ENCODE data around the gene MSN.
"Not testable (repeated sequence)": the region's sequence is repeated elsewhere in the genome, so short reads cannot be mapped to it uniquely, and the experiment has no call there.

Gene MSN

GRCh38 chrX:65667503-65668376 lies at the start of gene MSN:
TSS of gene MSN (plus strand) at chrX:65667654. CDS start at chrX:65667842, 188 bp downstream.
- peak; percentile 63 for DNase-seq

GRCh38 chrX:65620096-65620705 lies 47.3 kb upstream of the MSN start:
- not testable (repeated sequence) for DNase-seq

GRCh38 chrX:65630771-65631170 lies 36.7 kb upstream of the MSN start:
- DNase-seq = no peak

GRCh38 chrX:65633826-65634225 lies 33.6 kb upstream of the MSN start:
- DNase-seq = no peak

GRCh38 chrX:65634732-65635131 lies 32.7 kb upstream of the MSN start:
- no peak for DNase-seq

- DNase-seq = no peak
Observed at GRCh38 chrX:65635378-65635777, 32.1 kb upstream of the MSN start.

- DNase-seq = no peak
Observed at GRCh38 chrX:65635822-65636221, 31.6 kb upstream of the MSN start.

GRCh38 chrX:65636261-65636660 lies 31.2 kb upstream of the MSN start:
- not testable (repeated sequence) for DNase-seq

- no peak for DNase-seq
Observed at GRCh38 chrX:65637335-65637734, 30.1 kb upstream of the MSN start.

- DNase-seq = peak; percentile 1
Observed at GRCh38 chrX:65642914-65643491, 24.5 kb upstream of the MSN start.

GRCh38 chrX:65643531-65644052 lies 23.9 kb upstream of the MSN start:
- DNase-seq = no peak

GRCh38 chrX:65644621-65645289 lies 22.7 kb upstream of the MSN start:
- peak; percentile 60 for DNase-seq

- DNase-seq = no peak
Observed at GRCh38 chrX:65647801-65648200, 19.7 kb upstream of the MSN start.

GRCh38 chrX:65652098-65652497 lies 15.4 kb upstream of the MSN start:
- no peak for DNase-seq

GRCh38 chrX:65657009-65657441 lies 10.4 kb upstream of the MSN start:
- DNase-seq = not testable (repeated sequence)

GRCh38 chrX:65657659-65658058 lies 9.8 kb upstream of the MSN start:
- no peak for DNase-seq

GRCh38 chrX:65658229-65658628 lies 9.2 kb upstream of the MSN start:
- no peak for DNase-seq

GRCh38 chrX:65667157-65667502 lies 324 bp upstream of the MSN start:
- no peak for DNase-seq

GRCh38 chrX:65668377-65669310 lies 1.2 kb downstream of the MSN start:
- peak; percentile 72 for DNase-seq

GRCh38 chrX:65671286-65671685 lies 3.8 kb downstream of the MSN start:
- DNase-seq = no peak

GRCh38 chrX:65671966-65672365 lies 4.5 kb downstream of the MSN start:
- DNase-seq = no peak

GRCh38 chrX:65673857-65674203 lies 6.4 kb downstream of the MSN start:
- DNase-seq = no peak
